H1 (cell line): ENCODE results near the gene CENATAC. TPM values are rescaled to one million over a fixed set of nuclear protein-coding genes. Genes with fewer than 3 reads are reported as not detected.

Experiments
- CTCF ChIA-PET: fragments of 300-600 bp; sonication (Branson Sonifier 250); formaldehyde crosslinking; loops from one replicate; lab custom pipeline; 2021; ENCODE audit not compliant: partially characterized antibody; lab: Charles Lee
- POLR2A ChIA-PET: fragments of 300-600 bp; sonication (Branson Sonifier 250); formaldehyde crosslinking; loops from one replicate; lab custom pipeline; 2021; ENCODE audit warnings: inconsistent platforms; ENCODE audit not compliant: partially characterized antibody; lab: Charles Lee
- DNase-seq, 2 experiments: peaks; one replicate each; pipeline versions ENCODE4 v3.0.0 to v3.0.0-alpha.2; 2010 to 2022; ENCODE audit warnings: low spot score in 2 of 2, low read depth in 1 of 2, mixed read lengths in 1 of 2
- FAIRE-seq: peaks from 2 replicates; lab custom pipeline; 2011; peaks lifted over from hg19 to GRCh38; lab: Jason Lieb, UNC
- H2AFZ ChIP-seq: 2 replicates; pipeline ENCODE4 v1.8.1; 2012; ENCODE audit warnings: low read length, inconsistent platforms
- H2AK5ac ChIP-seq: 2 replicates; pipeline ENCODE4 v1.6.1; 2013; ENCODE audit warnings: low read depth, low read length
- H2BK120ac ChIP-seq: replicated peaks from 2 replicates; pipeline ENCODE3; 2013; ENCODE audit warnings: low read depth, low read length, inconsistent platforms
- H2BK12ac ChIP-seq: 2 replicates; pipeline ENCODE4 v1.6.1; 2013; ENCODE audit warnings: low read depth, low read length
- H2BK15ac ChIP-seq: 2 replicates; pipeline ENCODE4 v1.6.1; 2013; ENCODE audit warnings: low read length
- H2BK20ac ChIP-seq: 2 replicates; pipeline ENCODE4 v1.6.1; 2013; ENCODE audit warnings: low read length
- H2BK5ac ChIP-seq: 2 replicates; pipeline ENCODE4 v1.6.1; 2013; ENCODE audit warnings: low read depth, low read length
- H3K14ac ChIP-seq: 2 replicates; pipeline ENCODE4 v1.6.1; 2013; ENCODE audit warnings: inconsistent platforms; ENCODE audit not compliant: insufficient read length
- H3K18ac ChIP-seq: 2 replicates; pipeline ENCODE4 v1.6.1; 2013; ENCODE audit warnings: low read length; ENCODE audit errors: extremely low read depth
- H3K23ac ChIP-seq: 2 replicates; pipeline ENCODE4 v1.6.1; 2013; ENCODE audit warnings: inconsistent platforms; ENCODE audit not compliant: insufficient read length
- H3K23me2 ChIP-seq: 2 replicates; pipeline ENCODE4 v1.6.1; 2013; ENCODE audit warnings: low read depth, low read length
- H3K27ac ChIP-seq: 2 replicates; pipeline ENCODE4 v1.6.1; 2011; ENCODE audit warnings: low read depth, low read length, inconsistent platforms
- H3K27me3 ChIP-seq, 4 experiments: replicated peaks in 1 of 4; 1 replicate in 1 of 4; 2 replicates in 3 of 4; pipeline versions ENCODE4 v1.6.1 to v1.8.1; 2011 to 2013; ENCODE audit warnings: low read length in 3 of 4, mild to moderate bottlenecking in 3 of 4, inconsistent platforms in 2 of 4, mixed read lengths in 2 of 4, moderate library complexity in 1 of 4; ENCODE audit not compliant: control insufficient read depth in 3 of 4, insufficient read depth in 3 of 4; ENCODE audit errors: extremely low read depth in 1 of 4
- H3K36me3 ChIP-seq, 4 experiments: 2 replicates each; pipeline versions ENCODE4 v1.6.1 to v1.8.1; 2011 to 2013; ENCODE audit warnings: mild to moderate bottlenecking in 4 of 4, low read length in 3 of 4, moderate library complexity in 2 of 4, control low read depth in 1 of 4, inconsistent platforms in 1 of 4; ENCODE audit not compliant: insufficient read depth in 4 of 4, control insufficient read depth in 2 of 4
- H3K4ac ChIP-seq: replicated peaks from 2 replicates; pipeline ENCODE3; 2013; ENCODE audit warnings: low read length, low read depth, mixed read lengths, inconsistent platforms; ENCODE audit not compliant: insufficient read length
- H3K4me1 ChIP-seq, 4 experiments: replicated peaks in 1 of 4; 1 replicate in 1 of 4; 2 replicates in 3 of 4; pipeline versions ENCODE4 v1.6.1 to v1.8.1; 2011 to 2013; ENCODE audit warnings: low read length in 3 of 4, inconsistent platforms in 2 of 4, mixed read lengths in 1 of 4; ENCODE audit not compliant: insufficient read depth in 4 of 4, control insufficient read depth in 3 of 4
- H3K4me2 ChIP-seq, 2 experiments: 2 replicates each; pipeline versions ENCODE4 v1.6.1 to v1.8.1; 2011 to 2013; ENCODE audit warnings: low read depth in 2 of 2, low read length in 2 of 2, control low read depth in 1 of 2, inconsistent platforms in 1 of 2, mild to moderate bottlenecking in 1 of 2; ENCODE audit not compliant: insufficient read depth in 1 of 2
- H3K4me3 ChIP-seq, 4 experiments: fragments of 200-600, 300-600 bp in 1 of 4; sonication (generic), shearing (Covaris generic), sonication (Bioruptor Twin) in 1 of 4; 2 replicates each; pipeline versions ENCODE4 v1.5.1 to v1.8.1; 2011 to 2016; ENCODE audit warnings: low read length in 4 of 4, low read depth in 3 of 4, control low read depth in 2 of 4, inconsistent platforms in 2 of 4, mild to moderate bottlenecking in 2 of 4, mixed read lengths in 1 of 4, moderate library complexity in 1 of 4; ENCODE audit not compliant: insufficient read depth in 2 of 4; ENCODE audit errors: extremely low read depth in 1 of 4
- H3K56ac ChIP-seq: replicated peaks from 2 replicates; pipeline ENCODE3; 2013; ENCODE audit warnings: low read depth, mild to moderate bottlenecking, mixed read lengths, low read length, inconsistent platforms; ENCODE audit not compliant: insufficient read length
- H3K79me1 ChIP-seq: 2 replicates; pipeline ENCODE4 v1.6.1; 2013; ENCODE audit warnings: low read depth, low read length, control low read depth
- H3K79me2 ChIP-seq, 2 experiments: 2 replicates each; pipeline versions ENCODE4 v1.6.1 to v1.8.1; 2012 to 2013; ENCODE audit warnings: low read length in 2 of 2, mild to moderate bottlenecking in 2 of 2, inconsistent platforms in 1 of 2; ENCODE audit not compliant: insufficient read depth in 2 of 2, control insufficient read depth in 1 of 2
- H3K9ac ChIP-seq, 4 experiments: replicated peaks in 1 of 4; 1 replicate in 1 of 4; 2 replicates in 3 of 4; pipeline versions ENCODE4 v1.6.1 to v1.8.1; 2011 to 2013; ENCODE audit warnings: low read depth in 3 of 4, low read length in 3 of 4, control low read depth in 2 of 4, mild to moderate bottlenecking in 2 of 4, moderate library complexity in 2 of 4, inconsistent platforms in 1 of 4; ENCODE audit errors: extremely low read depth in 1 of 4
- H3K9me3 ChIP-seq, 2 experiments: 2 replicates each; pipeline versions ENCODE4 v1.6.1 to v1.8.1; 2012 to 2013; ENCODE audit warnings: mild to moderate bottlenecking in 2 of 2, moderate library complexity in 2 of 2, control low read depth in 1 of 2, inconsistent platforms in 1 of 2, low read depth in 1 of 2, low read length in 1 of 2, mixed read lengths in 1 of 2; ENCODE audit not compliant: insufficient read depth in 2 of 2
- H4K20me1 ChIP-seq, 2 experiments: replicated peaks in 1 of 2; 2 replicates each; pipeline versions ENCODE3 to v1.8.1; 2011 to 2013; ENCODE audit warnings: inconsistent platforms in 2 of 2, low read length in 2 of 2, mild to moderate bottlenecking in 1 of 2; ENCODE audit not compliant: insufficient read depth in 2 of 2, control insufficient read depth in 1 of 2
- H4K5ac ChIP-seq: 2 replicates; pipeline ENCODE4 v1.6.1; 2013; ENCODE audit warnings: low read length, low read depth, mixed read lengths, inconsistent platforms; ENCODE audit not compliant: insufficient read length
- H4K8ac ChIP-seq: 2 replicates; pipeline ENCODE4 v1.8.0; 2013; ENCODE audit warnings: mild to moderate bottlenecking, moderate library complexity, low read length, inconsistent platforms; ENCODE audit not compliant: insufficient read depth; ENCODE audit errors: extremely low read depth
- H4K91ac ChIP-seq: replicated peaks from 2 replicates; pipeline ENCODE3; 2013; ENCODE audit warnings: low read length, mixed read lengths, inconsistent platforms; ENCODE audit not compliant: insufficient read length
- CREB1 ChIP-seq: IDR thresholded peaks from 2 replicates; pipeline ENCODE4 v1.6.1; 2012; ENCODE audit warnings: inconsistent platforms
- POLR2AphosphoS5 ChIP-seq: IDR thresholded peaks from 2 replicates; pipeline ENCODE4 v1.6.1; 2011; ENCODE audit warnings: low read depth, low read length
- RNF2 ChIP-seq: fragments of 200-900, 300-1000 bp; sonication (generic); IDR thresholded peaks from 2 replicates; pipeline ENCODE4 v1.7.1; 2016; ENCODE audit warnings: borderline replicate concordance, low read depth, mild to moderate bottlenecking, antibody characterized with exemption, low read length; ENCODE audit not compliant: poor library complexity, severe bottlenecking; ENCODE audit errors: missing control alignments
- SIX5 ChIP-seq: IDR thresholded peaks from 2 replicates; pipeline ENCODE4 v1.6.1; 2011; ENCODE audit warnings: mild to moderate bottlenecking, low read depth, low read length
- SP2 ChIP-seq: IDR thresholded peaks from 2 replicates; pipeline ENCODE4 v1.6.1; 2012; ENCODE audit warnings: mild to moderate bottlenecking, low read length, inconsistent platforms
- ZNF274 ChIP-seq: IDR thresholded peaks from 2 replicates; pipeline ENCODE4 v1.7.0; 2012; ENCODE audit warnings: low read length, borderline replicate concordance; ENCODE audit errors: extremely low read depth
- WGBS, 2 experiments: shearing (Covaris generic) in 1 of 2; methylation state at CpG; one replicate each; pipeline versions ENCODE4 v1.1.6 to v1.1.7; 2013 to 2015; ENCODE audit warnings: low lambda C conversion rate in 2 of 2, mixed read lengths in 2 of 2, inconsistent platforms in 1 of 2, low coverage in 1 of 2, missing lambda C conversion rate in 1 of 2; ENCODE audit not compliant: insufficient replicate concordance in 2 of 2, insufficient coverage in 1 of 2, insufficient read length in 1 of 2; ENCODE audit errors: extremely low coverage in 1 of 2, missing lambda C conversion rate in 1 of 2; 5-methylcytosine and 5-hydroxymethylcytosine counted together
- polyA plus RNA-seq, 7 experiments: library from polyadenylated mRNA; depleted of rRNA in 3 of 7; stranded (reverse) in 5 of 7; unstranded in 2 of 7; fragments of >200 nt in 5 of 7; fragments of 200-250 nt in 2 of 7; gene quantifications; 1 replicate in 5 of 7; 2 replicates in 1 of 7; 4 replicates in 1 of 7; pipeline versions ENCODE4 v1.2.1 to v1.2.3, GENCODE V29; 2011 to 2013; ENCODE audit warnings: missing spikeins in 2 of 7, mixed read lengths in 2 of 7
- total RNA-seq: library from RNA; stranded (reverse); fragmentation: NEBNext Ultra II Directional; extraction: Animal tissue kit (Norgen Biotek cat#: 25700); gene quantifications from 2 replicates; pipeline ENCODE4 v1.2.1, GENCODE V29; 2021

Gene CENATAC
- total and polyA plus RNA-seq, 2 of the 8 experiments (the other 6 are each of a cell fraction or from before 2014, with no cell fraction given), result 22.7 to 36.4 TPM

DNA sequence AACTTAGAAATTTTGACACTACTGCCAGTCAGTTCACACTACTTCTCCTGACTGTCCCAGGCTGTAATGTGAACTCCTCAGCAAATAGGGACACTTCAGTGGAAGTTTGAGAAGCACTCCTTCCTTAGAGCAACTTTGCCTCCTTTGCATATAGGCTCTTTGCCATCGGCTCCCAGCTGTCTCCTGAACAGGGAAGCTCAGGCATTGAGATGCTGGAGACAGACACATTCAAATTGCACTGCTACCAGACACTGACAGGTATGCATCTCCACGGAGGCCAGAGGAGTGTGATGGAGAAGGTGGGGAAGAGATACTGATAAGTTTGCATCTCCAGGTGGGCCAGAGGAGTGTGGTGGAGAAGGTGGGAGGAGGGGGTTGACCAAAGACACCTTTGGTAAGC is 22.1 kb downstream of the CENATAC start:
- H2BK12ac ChIP-seq, result no peak overlapping the region
- peak overlapping the region; percentile 48 to 75 for H3K4me2 ChIP-seq
- H3K27me3 ChIP-seq, result no peaks in the 10 kb centered on the region
- H4K8ac ChIP-seq, result no peak overlapping the region
- H3K23ac ChIP-seq, result no peak overlapping the region
- DNase-seq (no peak), FAIRE-seq (no peak)
- H2AFZ ChIP-seq, result no peak overlapping the region
- H3K9me3 ChIP-seq, result no peaks in the 10 kb centered on the region
- ChIA-PET CTCF (interaction anchor here (0.7 to 3.0 kb wide), 5 partner anchors 10 to 132 kb away, joined by 3 to 12 read pairs (median 3); partner anchors contain the start of genes C2CD2L and SLC37A4), POLR2A (interaction anchor here (1.1 to 18.5 kb wide), 11 partner anchors 7 to 402 kb away, joined by 3 to 264 read pairs (median 6); partner anchors contain the start of genes CENATAC, DDX6, DPAGT1 and HMBS)
- H3K4ac ChIP-seq, result no peak overlapping the region
- peaks cover 0 to 9% (median 2%) of the 10 kb centered on the region in 4 experiments; a peak in 4 of 7 replicates for H3K4me1 ChIP-seq
- peaks cover 24 to 57% (median 44%) of the 10 kb centered on the region in 4 experiments for H3K36me3 ChIP-seq
- H3K18ac ChIP-seq, result no peak overlapping the region
- H3K27ac ChIP-seq, result no peak overlapping the region
- no peak overlapping the region for H3K14ac ChIP-seq
- no peak overlapping the region for H2BK15ac ChIP-seq
- no peak overlapping the region for H4K91ac ChIP-seq
- H2BK120ac ChIP-seq, result no peak overlapping the region
- WGBS, 2 experiments, result 77% methylated on average over 2 of the region's 2 CpGs; no CpG with 5 or more reads in 1 of the 2 experiments
- H2BK20ac ChIP-seq, result no peak overlapping the region
- peaks cover 0 to 10% of the 10 kb centered on the region in 2 experiments for H4K20me1 ChIP-seq
- H3K79me1 ChIP-seq, result peaks cover 5% of the 10 kb centered on the region
- H3K79me2 ChIP-seq, result peaks cover 15 to 52% of the 10 kb centered on the region in 2 experiments; a peak in 3 of 4 replicates
- H3K9ac ChIP-seq, result no peak overlapping the region
- H3K4me3 ChIP-seq, result peak overlapping the region in 3 of 4 experiments; percentile 94 to 99 (median 96); a peak in 4 of 8 replicates
- no peaks in the 10 kb centered on the region; the same call in 1 of the 2 replicates for H3K23me2 ChIP-seq
- no peak overlapping the region for H2BK5ac ChIP-seq
- H3K56ac ChIP-seq, result no peak overlapping the region
- peak overlapping the region; percentile 15 for H4K5ac ChIP-seq
- H2AK5ac ChIP-seq, result no peak overlapping the region
- no peak for TF ChIP-seq SP2
- no peak for TF ChIP-seq RNF2
- no peak for TF ChIP-seq SIX5
- TF ChIP-seq ZNF274, result no peak
- no peak for TF ChIP-seq POLR2AphosphoS5
- no peak for TF ChIP-seq CREB1
